Occipital lobe (tissue), 2 donors: Measurements from ENCODE around the gene SAMD13. TPM values are rescaled to one million over a fixed set of nuclear protein-coding genes. Genes with fewer than 3 reads are reported as not detected.

Experiments used
- DNase-seq: peaks from one replicate; lab custom pipeline; 2025; lab: John Stamatoyannopoulos, UW
- total RNA-seq: library from RNA; depleted of rRNA; stranded (reverse); fragments of >200 nt; gene quantifications from one replicate; pipeline ENCODE4 v1.2.3, GENCODE V29; 2014

The SAMD13 gene
- total RNA-seq, 1 donor from 2014 or later: 4.5 TPM

GRCh38 chr1:84344286-84344685, 42.8 kb downstream of the SAMD13 start:
- DNase-seq: no peak

- no peak for DNase-seq
Observed at GRCh38 chr1:84345220-84345619, 43.7 kb downstream of the SAMD13 start.

GRCh38 chr1:84347271-84347931, 45.9 kb downstream of the SAMD13 start:
- DNase-seq: no peak

- peak; percentile 29 for DNase-seq
Observed at GRCh38 chr1:84347932-84348555, 46.5 kb downstream of the SAMD13 start.

GRCh38 chr1:84348759-84349158, 47.3 kb downstream of the SAMD13 start:
- DNase-seq: no peak

GRCh38 chr1:84350104-84350503, 48.6 kb downstream of the SAMD13 start:
- no peak for DNase-seq

GRCh38 chr1:84350550-84350949, 49.0 kb downstream of the SAMD13 start:
- no peak for DNase-seq

GRCh38 chr1:84352298-84353106, 51.0 kb downstream of the SAMD13 start:
- no peak for DNase-seq

GRCh38 chr1:84353695-84354094, 52.2 kb downstream of the SAMD13 start:
- no peak for DNase-seq

GRCh38 chr1:84355556-84355955, 54.0 kb downstream of the SAMD13 start:
- no peak for DNase-seq

- DNase-seq: no peak
Observed at GRCh38 chr1:84356881-84357280, 55.4 kb downstream of the SAMD13 start.

- no peak for DNase-seq
Observed at GRCh38 chr1:84358695-84359094, 57.2 kb downstream of the SAMD13 start.

GRCh38 chr1:84360316-84360715, 58.8 kb downstream of the SAMD13 start:
- no peak for DNase-seq

GRCh38 chr1:84361796-84362195, 60.3 kb downstream of the SAMD13 start:
- no peak for DNase-seq

- DNase-seq: peak; percentile 16
Observed at GRCh38 chr1:84363019-84363418, 61.5 kb downstream of the SAMD13 start.

GRCh38 chr1:84363622-84364021, 62.1 kb downstream of the SAMD13 start:
- no peak for DNase-seq

- no peak for DNase-seq
Observed at GRCh38 chr1:84365225-84366221, 64.0 kb downstream of the SAMD13 start.

GRCh38 chr1:84366786-84367185, 65.3 kb downstream of the SAMD13 start:
- no peak for DNase-seq

- DNase-seq: no peak
Observed at GRCh38 chr1:84367219-84367618, 65.7 kb downstream of the SAMD13 start.

- no peak for DNase-seq
Observed at GRCh38 chr1:84368441-84368840, 66.9 kb downstream of the SAMD13 start.

GRCh38 chr1:84370266-84370665, 68.8 kb downstream of the SAMD13 start:
- no peak for DNase-seq
